HEK293 (cell line): ENCODE data around the gene DOP1A.

Experiments used
- CTCF ChIP-seq: fragments of 450-650 bp; formaldehyde crosslinking; IDR thresholded peaks from 2 replicates; pipeline ENCODE4 v1.5.1; 2016; ENCODE audit warnings: missing biosample characterization, missing genetic modification characterization
- SALL2 ChIP-seq: fragments of 450-650 bp; formaldehyde crosslinking; IDR thresholded peaks from 2 replicates; pipeline ENCODE4 v1.5.0; 2017; ENCODE audit warnings: missing biosample characterization, mild to moderate bottlenecking, missing genetic modification characterization, borderline replicate concordance
- ZNF138 ChIP-seq: fragments of 450-650 bp; formaldehyde crosslinking; IDR thresholded peaks from 2 replicates; pipeline ENCODE4 v1.5.1; 2016; ENCODE audit warnings: missing biosample characterization, missing genetic modification characterization, borderline replicate concordance
- ZNF398 ChIP-seq: fragments of 450-650 bp; formaldehyde crosslinking; IDR thresholded peaks from 2 replicates; pipeline ENCODE4 v1.5.1; 2017; ENCODE audit warnings: missing biosample characterization, missing genetic modification characterization

- TF ChIP-seq SALL2 (tag by site-specific recombination) (no peak), ZNF138 (no peak), CTCF (tag by site-specific recombination) (no peak), ZNF398 (tag by site-specific recombination) (no peak)
Observed at GRCh38 chr6:83190626-83191025, 123.2 kb downstream of the DOP1A start.
